ENCODE measurements around the gene KCNK10. TPM values are rescaled to one million over a fixed set of nuclear protein-coding genes. Genes with fewer than 3 reads are reported as not detected.

Gene KCNK10
- total RNA-seq, 6 experiments from 2014 or later, result not detected

GRCh38 chr14:88137327-88137726 lies 185.7 kb downstream of the KCNK10 start:
- Mint-ChIP-seq H3K4me3 (no peak overlapping the region), H3K36me3 (ENCODE audit: low read depth) (no peaks in the 10 kb centered on the region), H3K27me3 (ENCODE audit: insufficient read depth) (peaks cover 6% of the 10 kb centered on the region), H3K27ac (no peak overlapping the region), H3K9me3 (peaks cover 41% of the 10 kb centered on the region), H3K4me1 (ENCODE audit: low read depth) (no peaks in the 10 kb centered on the region)
- TF ChIP-seq CTCF (IDR thresholded peaks at IDR 0.05), result no peak
- DNase-seq, result no peak

Other genes with a start within 250 kb of the KCNK10 start
- 1 to 10 TPM; 6.1 to 7.4 (median 6.8) TPM for gene SPATA7, start 62.4 kb upstream of the KCNK10 start, total RNA-seq (2021; fragmentation: NEBNext Ultra II Directional; extraction: Animal tissue kit (Norgen Biotek cat#: 25700))
- gene PTPN21, start 231.7 kb upstream of the KCNK10 start, total RNA-seq (2021; fragmentation: NEBNext Ultra II Directional; extraction: Animal tissue kit (Norgen Biotek cat#: 25700)), result 10 to 100 TPM; 22.0 to 25.9 (median 24.9) TPM
- 10 to 100 TPM; 56.4 to 65.1 (median 58.9) TPM for gene ZC3H14, start 239.8 kb upstream of the KCNK10 start, total RNA-seq (2021; fragmentation: NEBNext Ultra II Directional; extraction: Animal tissue kit (Norgen Biotek cat#: 25700))

Measured in HFFc6 (cell line).